NCI-H1417 treated with DMSO at 0.1 percent for 48 hours (cell line): ENCODE data around the gene SLC27A5.

Experiments
- DNase-seq: peaks from one replicate; lab custom pipeline; 2025; lab: John Stamatoyannopoulos, UW

Gene SLC27A5, protein sequence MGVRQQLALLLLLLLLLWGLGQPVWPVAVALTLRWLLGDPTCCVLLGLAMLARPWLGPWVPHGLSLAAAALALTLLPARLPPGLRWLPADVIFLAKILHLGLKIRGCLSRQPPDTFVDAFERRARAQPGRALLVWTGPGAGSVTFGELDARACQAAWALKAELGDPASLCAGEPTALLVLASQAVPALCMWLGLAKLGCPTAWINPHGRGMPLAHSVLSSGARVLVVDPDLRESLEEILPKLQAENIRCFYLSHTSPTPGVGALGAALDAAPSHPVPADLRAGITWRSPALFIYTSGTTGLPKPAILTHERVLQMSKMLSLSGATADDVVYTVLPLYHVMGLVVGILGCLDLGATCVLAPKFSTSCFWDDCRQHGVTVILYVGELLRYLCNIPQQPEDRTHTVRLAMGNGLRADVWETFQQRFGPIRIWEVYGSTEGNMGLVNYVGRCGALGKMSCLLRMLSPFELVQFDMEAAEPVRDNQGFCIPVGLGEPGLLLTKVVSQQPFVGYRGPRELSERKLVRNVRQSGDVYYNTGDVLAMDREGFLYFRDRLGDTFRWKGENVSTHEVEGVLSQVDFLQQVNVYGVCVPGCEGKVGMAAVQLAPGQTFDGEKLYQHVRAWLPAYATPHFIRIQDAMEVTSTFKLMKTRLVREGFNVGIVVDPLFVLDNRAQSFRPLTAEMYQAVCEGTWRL

GRCh38 chr19:58511353-58512208 lies at the start of gene SLC27A5:
SLC27A5 (minus strand) TSS chr19:58511992; CDS start chr19:58511955, 37 bp downstream.
- no peak for DNase-seq

DNA sequence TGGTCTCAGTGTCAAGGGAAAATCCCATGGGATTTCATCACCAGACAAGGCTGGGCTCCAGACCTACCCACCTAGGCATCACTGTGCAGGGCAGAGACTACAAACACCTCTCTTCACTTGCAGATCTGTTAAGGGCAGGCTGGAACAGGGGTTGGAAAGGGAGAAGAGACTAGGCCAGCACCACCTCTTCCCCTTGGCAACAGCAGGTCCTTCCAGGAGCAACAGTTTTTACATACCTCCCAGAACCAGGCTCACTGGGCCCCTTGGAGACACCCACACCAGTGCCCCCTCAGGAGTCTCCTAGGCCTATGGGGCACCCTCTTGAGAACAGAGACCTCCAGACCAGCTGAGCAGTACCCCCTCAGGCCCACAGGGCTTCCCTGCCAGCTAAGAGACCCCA lies 49.1 kb upstream of the SLC27A5 start:
- no peak for DNase-seq

DNA sequence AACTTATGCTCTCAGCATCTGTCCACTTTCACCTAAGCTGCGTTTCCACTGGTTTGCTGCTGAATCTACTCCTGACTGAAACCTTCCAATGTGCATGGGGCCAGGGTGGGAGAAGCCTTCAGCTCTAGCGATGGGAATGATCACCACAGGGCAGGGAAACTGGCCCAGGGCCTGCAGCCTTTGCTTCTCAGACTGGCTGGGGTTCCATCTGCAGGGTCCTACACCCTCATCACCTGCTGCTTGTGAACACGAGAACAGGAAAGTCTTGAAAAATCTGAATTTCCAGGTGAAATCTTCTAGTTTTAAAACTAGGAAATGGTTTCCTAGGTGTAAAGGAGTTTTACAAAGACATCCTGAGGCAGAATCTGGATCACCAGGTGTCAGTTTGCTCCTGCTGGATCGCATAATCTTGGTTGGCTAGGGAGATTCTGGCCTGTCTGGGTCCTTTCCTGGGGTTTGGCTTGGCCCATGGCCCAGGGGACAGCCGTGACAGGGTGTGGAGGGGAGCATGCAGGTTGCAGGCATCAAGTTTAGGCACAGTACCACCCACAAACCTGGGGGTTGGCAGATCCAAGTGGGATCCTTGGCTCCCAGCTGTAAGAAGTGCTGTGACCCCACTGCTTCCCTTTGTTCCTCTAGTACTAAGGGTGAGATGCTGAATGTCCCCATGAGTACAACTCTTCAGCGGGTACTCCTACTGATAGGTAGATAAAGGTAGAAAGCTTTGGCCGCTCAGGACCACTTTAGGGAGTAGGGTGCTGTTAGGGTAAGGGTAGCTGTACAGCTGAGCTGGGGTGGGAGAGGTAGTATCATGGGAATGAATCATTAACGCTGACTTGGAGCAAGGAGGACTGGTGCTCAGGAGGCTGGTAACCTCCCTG lies 48.5 kb upstream of the SLC27A5 start:
- DNase-seq: no peak

DNA sequence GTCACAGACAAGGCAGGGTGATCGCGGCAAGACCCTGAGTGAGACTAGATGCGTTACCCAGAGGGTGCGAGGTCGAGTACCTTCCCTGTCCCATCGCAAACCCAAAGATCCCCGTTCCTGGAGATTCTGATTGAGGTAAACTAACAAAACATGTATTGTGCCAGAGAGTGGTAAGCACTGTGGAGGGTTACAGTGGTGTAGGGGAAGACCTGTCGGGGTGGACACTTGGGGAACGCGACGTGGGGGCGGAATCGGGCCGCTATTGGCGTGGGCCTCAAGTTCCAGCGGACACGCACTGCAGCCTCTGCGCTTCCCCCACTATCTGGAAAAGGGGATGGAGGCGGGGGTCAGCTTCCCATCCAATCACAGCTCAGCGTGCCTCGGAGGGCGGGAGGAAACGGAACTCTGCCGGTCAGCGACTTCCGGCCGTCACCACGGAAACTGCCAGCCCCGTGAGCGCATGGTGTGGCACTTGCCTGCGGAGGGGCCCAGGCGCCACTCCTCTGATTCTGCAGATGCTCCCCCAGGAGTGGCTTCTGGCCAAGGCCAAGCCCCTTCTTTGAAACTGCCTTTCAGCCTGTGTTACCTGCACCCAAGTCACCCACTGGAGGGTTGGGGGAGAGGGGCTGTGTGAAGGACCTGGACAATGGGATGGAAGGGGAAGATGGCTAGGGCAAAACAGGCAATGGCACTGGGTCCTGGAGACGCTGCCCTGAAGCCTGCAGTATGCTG lies 47.6 kb upstream of the SLC27A5 start:
- no peak for DNase-seq

- DNase-seq: no peak
Observed at GRCh38 chr19:58558623-58559274, 47.0 kb upstream of the SLC27A5 start.

DNA sequence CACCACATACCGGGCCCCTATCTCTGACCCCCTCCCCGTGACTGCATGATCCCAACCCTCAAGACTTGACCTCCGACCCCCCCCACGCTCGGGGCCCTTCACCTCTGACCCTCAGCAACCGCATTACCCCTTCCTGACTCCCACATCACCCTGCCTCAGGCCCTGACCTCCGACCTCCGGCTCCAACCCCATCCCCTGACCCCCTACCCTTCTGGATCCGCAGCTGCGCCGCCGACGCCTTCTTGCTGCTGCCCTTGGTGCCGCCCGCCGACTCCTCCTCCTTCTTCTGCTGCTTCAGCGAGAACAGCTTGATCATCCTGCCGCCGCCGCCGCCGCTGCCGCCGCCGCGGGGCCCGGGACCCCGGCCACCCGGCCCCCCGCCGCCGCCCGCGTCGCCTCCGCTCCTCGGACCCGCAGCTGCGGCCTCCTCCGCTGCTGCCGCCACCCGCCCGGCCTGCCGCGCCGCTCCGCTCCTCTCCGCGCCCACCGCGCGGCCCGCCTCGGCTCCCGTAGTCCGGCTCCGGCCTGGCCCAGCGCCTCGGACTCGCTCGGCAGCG lies 46.4 kb upstream of the SLC27A5 start, which contains the start of gene UBE2M:
UBE2M (minus strand) TSS at position 546 of the 557 bp plus-strand sequence; CDS start at position 316, 230 bp downstream.
- DNase-seq: no peak

GRCh38 chr19:58557221-58558065 lies 45.7 kb upstream of the SLC27A5 start:
- DNase-seq: no peak

- no peak for DNase-seq
Observed at GRCh38 chr19:58556622-58557220, 44.9 kb upstream of the SLC27A5 start.

- DNase-seq: no peak
Observed at GRCh38 chr19:58555920-58556621, 44.3 kb upstream of the SLC27A5 start.

- DNase-seq: no peak
Observed at GRCh38 chr19:58555369-58555885, 43.6 kb upstream of the SLC27A5 start.

- DNase-seq: no peak
Observed at GRCh38 chr19:58554494-58555368, 42.9 kb upstream of the SLC27A5 start, which contains the start of gene CHMP2A. CHMP2A (minus strand) TSS chr19:58555105; CDS start chr19:58554212, 893 bp downstream.

- DNase-seq: no peak
Observed at GRCh38 chr19:58553799-58554493, 42.2 kb upstream of the SLC27A5 start.

GRCh38 chr19:58552655-58553054 lies 40.9 kb upstream of the SLC27A5 start:
- no peak for DNase-seq

DNA sequence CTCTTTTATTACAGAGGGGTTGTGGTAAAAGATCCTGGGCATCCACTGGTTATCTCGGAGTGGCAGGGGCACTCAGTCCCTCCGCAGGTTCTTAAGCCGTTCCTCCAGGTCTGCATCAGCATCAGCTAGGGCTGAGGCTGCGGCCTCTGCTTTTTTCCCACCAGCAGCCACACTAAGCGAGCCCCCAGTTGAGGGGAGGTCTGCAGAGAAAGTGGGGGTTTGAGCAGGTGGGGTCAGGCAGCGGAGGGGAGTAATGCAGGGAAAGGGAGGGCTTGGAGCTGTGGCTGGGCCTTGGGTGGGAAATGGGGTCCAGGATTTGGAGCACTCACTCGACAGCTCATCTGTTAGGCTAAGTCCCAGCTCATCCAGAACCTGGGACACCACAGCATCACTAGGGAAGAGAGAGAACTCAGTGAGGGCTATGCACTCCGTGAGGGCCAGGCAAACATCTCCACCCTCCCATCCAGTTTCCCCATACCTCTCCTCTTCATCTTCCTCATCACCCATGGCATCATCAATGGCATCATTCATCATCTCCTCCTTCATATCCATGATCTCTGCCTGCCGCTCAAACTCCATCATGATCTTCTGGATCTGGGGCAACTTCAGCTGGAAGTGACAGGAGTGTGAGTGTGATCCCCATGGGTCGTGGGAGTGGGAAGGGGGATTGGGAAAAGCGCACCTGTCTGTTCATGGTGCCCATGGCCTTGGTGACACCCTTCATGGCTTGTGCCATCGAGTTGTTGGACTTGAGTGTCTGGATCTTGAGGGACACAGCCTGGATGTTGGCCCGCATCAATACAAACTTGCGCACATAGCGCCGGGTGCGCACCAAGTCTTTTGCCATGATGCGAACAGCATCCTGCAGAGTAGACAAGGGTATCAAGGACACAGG lies 40.0 kb upstream of the SLC27A5 start:
- no peak for DNase-seq

- no peak for DNase-seq
Observed at GRCh38 chr19:58551123-58551497, 39.3 kb upstream of the SLC27A5 start.
